Adrenal gland (tissue), 5 donors: ENCODE measurements around the gene CORO1C.

Source experiments
- CTCF ChIP-seq, 6 experiments: fragments of 450-650 bp in 4 of 6; fragments of 200-600 bp in 2 of 6; sonication (generic) in 1 of 6; IDR thresholded peaks; 1 replicate in 5 of 6; 2 replicates in 1 of 6; pipeline versions ENCODE4 v1.5.1 to v1.8.0; 2016 to 2021; ENCODE audit warnings: antibody characterized with exemption in 6 of 6, mild to moderate bottlenecking in 2 of 6, moderate library complexity in 1 of 6
- POLR2A ChIP-seq, 2 donors: fragments of 450-650 bp; IDR thresholded peaks; one replicate each; pipeline ENCODE4 v1.6.1; 2017; ENCODE audit warnings: antibody characterized with exemption in 2 of 2, mild to moderate bottlenecking in 2 of 2, moderate library complexity in 1 of 2
- donor health status: DM: no; HTN: no; CAD: no.

GRCh38 chr12:108635997-108636808, 95.1 kb downstream of the CORO1C start:
- TF ChIP-seq CTCF (IDR thresholded peaks at IDR 0.05) (no peak), POLR2A (IDR thresholded peaks at IDR 0.05) (no peak)
